H9 (cell line): ENCODE measurements around the gene ASAP3. TPM values are rescaled to one million over a fixed set of nuclear protein-coding genes. Genes with fewer than 3 reads are reported as not detected.

Experiments used
- DNase-seq: peaks from one replicate; pipeline ENCODE4 v3.0.0-alpha.2; 2017
- H2AFZ ChIP-seq: one replicate; pipeline ENCODE4 v1.6.1; 2013; ENCODE audit warnings: mild to moderate bottlenecking, low read length, control low read depth, moderate library complexity
- H2AK5ac ChIP-seq: 2 replicates; pipeline ENCODE4 v1.6.1; 2013; ENCODE audit warnings: low read length, control low read depth, mixed read lengths; ENCODE audit not compliant: insufficient read length
- H2BK120ac ChIP-seq: one replicate; pipeline ENCODE4 v1.6.1; 2013; ENCODE audit warnings: low read depth, mild to moderate bottlenecking, low read length, control low read depth, inconsistent platforms; ENCODE audit not compliant: poor library complexity, severe bottlenecking
- H2BK12ac ChIP-seq: 2 replicates; pipeline ENCODE4 v1.6.1; 2013; ENCODE audit warnings: low read length, control low read depth, mixed read lengths, low read depth; ENCODE audit not compliant: insufficient read length
- H2BK15ac ChIP-seq: 2 replicates; pipeline ENCODE4 v1.6.1; 2013; ENCODE audit warnings: low read depth, low read length, control low read depth
- H2BK20ac ChIP-seq: one replicate; pipeline ENCODE4 v1.6.1; 2013; ENCODE audit warnings: low read depth, mild to moderate bottlenecking, low read length, control low read depth, inconsistent platforms; ENCODE audit not compliant: poor library complexity, severe bottlenecking
- H2BK5ac ChIP-seq: 2 replicates; pipeline ENCODE4 v1.6.1; 2013; ENCODE audit warnings: low read length, control low read depth, mixed read lengths; ENCODE audit not compliant: insufficient read length
- H3K14ac ChIP-seq: 2 replicates; pipeline ENCODE4 v1.6.1; 2013; ENCODE audit warnings: low read length, control low read depth; ENCODE audit not compliant: insufficient read depth
- H3K18ac ChIP-seq: 2 replicates; pipeline ENCODE4 v1.6.1; 2013; ENCODE audit warnings: low read depth, mild to moderate bottlenecking, mixed read lengths, low read length, control low read depth; ENCODE audit not compliant: insufficient read length
- H3K23ac ChIP-seq: 2 replicates; pipeline ENCODE4 v1.6.1; 2013; ENCODE audit warnings: low read length, control low read depth, mixed read lengths, low read depth; ENCODE audit not compliant: insufficient read length
- H3K23me2 ChIP-seq: 2 replicates; pipeline ENCODE4 v1.6.1; 2013; ENCODE audit warnings: low read depth, mild to moderate bottlenecking, mixed read lengths, low read length, control low read depth; ENCODE audit not compliant: insufficient read length, poor library complexity, severe bottlenecking
- H3K27ac ChIP-seq: 2 replicates; pipeline ENCODE4 v1.5.1; 2013; ENCODE audit warnings: low read length, control low read depth, mixed read lengths, low read depth; ENCODE audit not compliant: insufficient read length
- H3K27me3 ChIP-seq: 2 replicates; pipeline ENCODE4 v1.6.1; 2013; ENCODE audit warnings: low read length, control low read depth, inconsistent platforms; ENCODE audit not compliant: insufficient read depth
- H3K4ac ChIP-seq: 2 replicates; pipeline ENCODE4 v1.6.1; 2013; ENCODE audit warnings: low read depth, mild to moderate bottlenecking, control low read depth, inconsistent platforms, low read length, moderate library complexity
- H3K4me1 ChIP-seq: 2 replicates; pipeline ENCODE4 v1.6.1; 2013; ENCODE audit warnings: low read length, control low read depth, inconsistent platforms; ENCODE audit not compliant: insufficient read depth
- H3K4me2 ChIP-seq: 2 replicates; pipeline ENCODE4 v1.6.1; 2013; ENCODE audit warnings: low read length, control low read depth, mixed read lengths; ENCODE audit not compliant: insufficient read length, insufficient read depth
- H3K56ac ChIP-seq: 2 replicates; pipeline ENCODE4 v1.6.1; 2013; ENCODE audit warnings: low read depth, mild to moderate bottlenecking, mixed read lengths, low read length, control low read depth; ENCODE audit not compliant: insufficient read length
- H3K79me1 ChIP-seq: 2 replicates; pipeline ENCODE4 v1.6.1; 2013; ENCODE audit warnings: low read depth, mild to moderate bottlenecking, moderate library complexity, low read length, control low read depth, inconsistent platforms; ENCODE audit not compliant: insufficient read depth, poor library complexity, severe bottlenecking
- H3K79me2 ChIP-seq: 2 replicates; pipeline ENCODE4 v1.6.1; 2013; ENCODE audit warnings: low read length, control low read depth, inconsistent platforms; ENCODE audit not compliant: insufficient read depth
- H3K9ac ChIP-seq: 2 replicates; pipeline ENCODE4 v1.6.1; 2013; ENCODE audit warnings: low read length, control low read depth, mixed read lengths; ENCODE audit not compliant: insufficient read length; ENCODE audit errors: extremely low read depth
- H3K9me3 ChIP-seq: one replicate; pipeline ENCODE4 v1.6.1; 2013; ENCODE audit warnings: low read depth, low read length, inconsistent platforms; ENCODE audit not compliant: control insufficient read depth
- H3T11ph ChIP-seq: one replicate; pipeline ENCODE4 v1.6.1; 2013; ENCODE audit warnings: mild to moderate bottlenecking, low read length, control low read depth, inconsistent platforms
- H4K20me1 ChIP-seq: one replicate; pipeline ENCODE4 v1.6.1; 2013; ENCODE audit not compliant: control insufficient read depth, insufficient read length, insufficient read depth
- H4K5ac ChIP-seq: 2 replicates; pipeline ENCODE4 v1.6.1; 2013; ENCODE audit warnings: low read depth, mild to moderate bottlenecking, mixed read lengths, low read length, control low read depth; ENCODE audit not compliant: insufficient read length
- H4K8ac ChIP-seq: replicated peaks from 2 replicates; pipeline ENCODE4 v1.6.1; 2013; ENCODE audit warnings: low read length, control low read depth, mixed read lengths, low read depth; ENCODE audit not compliant: insufficient read length
- H4K91ac ChIP-seq: 2 replicates; pipeline ENCODE4 v1.6.1; 2013; ENCODE audit warnings: low read depth, mild to moderate bottlenecking, moderate library complexity, mixed read lengths, low read length, control low read depth; ENCODE audit not compliant: insufficient read length
- H3K27ac Mint-ChIP-seq, 3 experiments: 2 replicates in 2 of 3; 3 replicates in 1 of 3; pipeline ENCODE4 v1.8.0; 2020 to 2021; ENCODE audit warnings: mixed read lengths in 3 of 3, mild to moderate bottlenecking in 1 of 3, moderate library complexity in 1 of 3
- H3K27me3 Mint-ChIP-seq: 2 replicates; pipeline ENCODE4 v1.8.0; 2021; ENCODE audit warnings: low read depth, mild to moderate bottlenecking, moderate library complexity, mixed read lengths
- H3K36me3 Mint-ChIP-seq, 3 experiments: 2 replicates in 2 of 3; 3 replicates in 1 of 3; pipeline ENCODE4 v1.8.0; 2020 to 2021; ENCODE audit warnings: low read depth in 3 of 3, mixed read lengths in 3 of 3; ENCODE audit not compliant: insufficient read depth in 1 of 3
- H3K4me1 Mint-ChIP-seq, 2 experiments: 2 replicates each; pipeline ENCODE4 v1.8.0; 2020; ENCODE audit warnings: mixed read lengths in 2 of 2
- H3K4me3 Mint-ChIP-seq, 2 experiments: 2 replicates in 1 of 2; 3 replicates in 1 of 2; pipeline ENCODE4 v1.8.0; 2020 to 2021; ENCODE audit warnings: mild to moderate bottlenecking in 2 of 2, mixed read lengths in 2 of 2, moderate library complexity in 1 of 2
- H3K9me3 Mint-ChIP-seq, 2 experiments: 2 replicates in 1 of 2; 3 replicates in 1 of 2; pipeline ENCODE4 v1.8.0; 2020; ENCODE audit warnings: mild to moderate bottlenecking in 2 of 2, mixed read lengths in 2 of 2, moderate library complexity in 1 of 2
- CTCF ChIP-seq: fragments of 200-600 bp; sonication (generic); conservative IDR thresholded peaks from 3 replicates; pipeline ENCODE4 v1.8.0; 2021; ENCODE audit warnings: antibody characterized with exemption, mild to moderate bottlenecking
- WGBS: extraction: QIAGEN DNeasy Blood & Tissue Kit; methylation state at CpG from one replicate; pipeline ENCODE4 v1.1.7; 2013; ENCODE audit warnings: missing lambda C conversion rate, low lambda C conversion rate, mixed read lengths; ENCODE audit not compliant: insufficient read length; ENCODE audit errors: extremely low coverage; 5-methylcytosine and 5-hydroxymethylcytosine counted together
- total RNA-seq: library from RNA; stranded (reverse); gene quantifications from 2 replicates; pipeline ENCODE4 v1.2.1, GENCODE V29; 2021

ASAP3 gene
- total RNA-seq, 1 experiment from 2014 or later = 26.7 TPM

- DNase-seq = no peak
- Histone ChIP-seq H3T11ph (no peak overlapping the region), H4K8ac (no peak overlapping the region), H3K4ac (no peak overlapping the region), H3K79me2 (no peaks in the 10 kb centered on the region), H2BK20ac (no peak overlapping the region), H3K23me2 (no peaks in the 10 kb centered on the region), H2BK15ac (no peak overlapping the region), H3K79me1 (no peaks in the 10 kb centered on the region), H3K4me2 (no peak overlapping the region), H4K20me1 (no peaks in the 10 kb centered on the region), H2AFZ (no peak overlapping the region), H2BK12ac (no peak overlapping the region), H4K5ac (no peak overlapping the region), H3K27me3 (peaks cover 27% of the 10 kb centered on the region; the same call in 1 of the 2 replicates), H2BK5ac (no peak overlapping the region), H3K18ac (no peak overlapping the region), H2AK5ac (no peak overlapping the region), H4K91ac (no peak overlapping the region), H3K9me3 (no peaks in the 10 kb centered on the region), H3K56ac (no peak overlapping the region), H3K27ac (no peak overlapping the region), H3K4me1 (no peaks in the 10 kb centered on the region), H3K14ac (no peak overlapping the region), H3K9ac (no peak overlapping the region), H3K23ac (no peak overlapping the region), H2BK120ac (no peak overlapping the region)
- no peaks in the 10 kb centered on the region for H3K4me1 Mint-ChIP-seq
- no peak overlapping the region for H3K4me3 Mint-ChIP-seq
- H3K36me3 Mint-ChIP-seq = no peaks in the 10 kb centered on the region
- H3K9me3 Mint-ChIP-seq = no peaks in the 10 kb centered on the region
- H3K27ac Mint-ChIP-seq = no peak overlapping the region
- no CpG with 5 or more reads among the region's 5 CpGs for WGBS
- no peak for TF ChIP-seq CTCF
- no peaks in the 10 kb centered on the region for H3K27me3 Mint-ChIP-seq
Observed at GRCh38 chr1:23381233-23381885, 102.6 kb downstream of the ASAP3 start.
